ENCODE results near the gene OR52W1.

DNA sequence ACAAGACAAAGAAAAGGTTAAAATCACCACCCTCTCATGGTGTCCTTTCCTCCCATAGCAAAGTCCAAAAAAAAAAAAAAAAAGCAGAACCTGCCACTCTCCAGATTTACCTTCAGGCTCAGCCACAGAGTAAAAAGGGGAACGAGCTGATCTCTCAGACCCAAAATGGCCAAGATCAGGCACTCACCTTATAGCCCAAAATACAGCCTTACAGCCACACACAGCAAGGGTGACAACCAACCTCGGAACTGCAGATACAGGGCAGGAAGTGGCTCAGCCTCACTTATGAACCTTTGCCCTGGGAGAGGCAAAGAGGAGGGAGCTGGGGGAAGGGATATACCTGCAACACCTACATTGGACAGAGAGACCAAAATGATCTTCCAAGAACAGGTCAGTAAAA lies 30.9 kb downstream of the OR52W1 start:
- TF ChIP-seq, protein P1, sequence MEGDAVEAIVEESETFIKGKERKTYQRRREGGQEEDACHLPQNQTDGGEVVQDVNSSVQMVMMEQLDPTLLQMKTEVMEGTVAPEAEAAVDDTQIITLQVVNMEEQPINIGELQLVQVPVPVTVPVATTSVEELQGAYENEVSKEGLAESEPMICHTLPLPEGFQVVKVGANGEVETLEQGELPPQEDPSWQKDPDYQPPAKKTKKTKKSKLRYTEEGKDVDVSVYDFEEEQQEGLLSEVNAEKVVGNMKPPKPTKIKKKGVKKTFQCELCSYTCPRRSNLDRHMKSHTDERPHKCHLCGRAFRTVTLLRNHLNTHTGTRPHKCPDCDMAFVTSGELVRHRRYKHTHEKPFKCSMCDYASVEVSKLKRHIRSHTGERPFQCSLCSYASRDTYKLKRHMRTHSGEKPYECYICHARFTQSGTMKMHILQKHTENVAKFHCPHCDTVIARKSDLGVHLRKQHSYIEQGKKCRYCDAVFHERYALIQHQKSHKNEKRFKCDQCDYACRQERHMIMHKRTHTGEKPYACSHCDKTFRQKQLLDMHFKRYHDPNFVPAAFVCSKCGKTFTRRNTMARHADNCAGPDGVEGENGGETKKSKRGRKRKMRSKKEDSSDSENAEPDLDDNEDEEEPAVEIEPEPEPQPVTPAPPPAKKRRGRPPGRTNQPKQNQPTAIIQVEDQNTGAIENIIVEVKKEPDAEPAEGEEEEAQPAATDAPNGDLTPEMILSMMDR (IDR thresholded peaks at IDR 0.05): no peak
- TF ChIP-seq YY1 (IDR thresholded peaks at IDR 0.05; ENCODE audit: low read depth) (no peak), USF2 (IDR thresholded peaks at IDR 0.05; ENCODE audit: borderline replicate concordance, low read depth, low read length) (no peak), SMC3 (IDR thresholded peaks at IDR 0.05; ENCODE audit: low read depth, low read length) (no peak), MAX (IDR thresholded peaks at IDR 0.05; ENCODE audit: low read depth) (no peak)

All from SK-N-SH (cell line).